GM20431 (cell line): Measurements from ENCODE around the gene RDH12.

Experiments
- in situ Hi-C: fragments of 300-500 bp; cut with MseI, MboI; formaldehyde crosslinking; loops from one replicate; pipeline ENCODE4 v1.15.0; 2020; ENCODE audit warnings: low sequenced_read_pairs; ENCODE audit not compliant: unreplicated experiment

The RDH12 gene

DNA sequence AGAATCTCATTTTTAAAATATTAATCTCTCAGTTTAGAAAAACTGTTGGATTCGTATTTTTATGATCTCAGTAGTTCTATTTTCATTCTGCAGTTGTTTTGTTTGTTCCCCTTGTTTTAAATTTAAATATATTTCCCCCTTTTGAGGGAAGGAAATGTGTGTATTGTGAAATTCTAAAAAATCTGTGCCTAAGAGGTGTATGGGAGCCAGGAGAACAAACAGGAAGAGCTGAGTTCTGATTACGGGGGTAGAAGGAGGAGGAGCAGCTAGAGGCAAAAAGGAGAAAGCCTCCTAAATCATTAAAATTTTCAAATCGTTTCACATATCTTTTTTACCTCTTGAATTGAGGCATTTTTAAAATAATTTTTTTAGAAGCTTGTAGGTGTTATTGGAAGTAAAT, 2.3 kb downstream of the RDH12 start:
- in situ Hi-C loops, result loop anchor here (25.0 kb wide), 1 partner anchor 292 kb away; the partner anchor contains the start of gene PLEK2

DNA sequence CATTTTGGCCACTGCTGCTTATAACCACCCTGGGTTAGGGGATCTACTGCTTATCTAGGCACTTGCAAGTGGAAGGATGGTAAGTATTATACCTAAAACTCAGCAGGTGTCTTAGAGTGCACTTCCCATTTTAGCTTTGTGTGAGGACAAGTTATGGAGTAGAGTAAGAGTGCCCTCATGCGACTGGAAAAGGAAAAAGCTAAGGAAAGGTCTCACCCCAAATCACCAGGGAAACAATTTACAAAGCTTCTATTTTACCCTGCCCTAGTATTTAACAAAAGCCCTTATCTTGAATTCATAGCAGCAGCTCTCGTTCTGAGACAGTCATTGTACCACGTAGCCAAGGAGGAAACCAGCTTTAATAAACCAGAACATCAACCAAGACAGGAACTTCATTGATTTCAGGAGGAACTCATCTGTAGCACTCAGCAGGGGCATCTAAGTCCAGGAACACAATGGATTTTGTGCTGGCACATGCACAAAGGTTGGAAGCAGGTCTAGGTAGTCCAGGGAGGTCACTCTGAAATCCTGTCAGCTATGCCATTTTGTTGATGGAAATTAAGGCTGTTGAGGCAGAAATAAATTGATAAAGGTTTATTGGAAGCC, 2.9 kb downstream of the RDH12 start:
- in situ Hi-C loops, result loop anchor here (25.0 kb wide), 1 partner anchor 292 kb away; the partner anchor contains the start of gene PLEK2

DNA sequence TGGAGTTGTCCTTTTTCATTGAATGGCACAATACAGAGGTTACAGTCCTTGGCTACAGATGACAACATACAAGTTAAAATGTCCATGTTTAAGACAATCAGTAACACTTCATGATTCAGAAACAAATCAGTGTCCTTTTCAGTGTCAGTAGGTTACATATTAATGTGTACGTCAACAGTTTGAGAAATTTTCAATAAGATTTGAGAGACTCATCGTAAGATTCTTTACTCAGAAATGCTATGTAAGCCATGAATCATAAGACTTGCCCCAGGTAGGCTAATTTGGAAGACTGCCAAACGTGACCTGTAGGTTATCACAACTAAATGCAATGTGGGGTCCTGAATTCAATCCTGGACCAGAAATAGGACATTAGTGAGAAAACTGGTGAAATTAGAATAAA, 3.5 kb downstream of the RDH12 start:
- in situ Hi-C loops, result loop anchor here (25.0 kb wide), 1 partner anchor 293 kb away; the partner anchor contains the start of gene PLEK2

DNA sequence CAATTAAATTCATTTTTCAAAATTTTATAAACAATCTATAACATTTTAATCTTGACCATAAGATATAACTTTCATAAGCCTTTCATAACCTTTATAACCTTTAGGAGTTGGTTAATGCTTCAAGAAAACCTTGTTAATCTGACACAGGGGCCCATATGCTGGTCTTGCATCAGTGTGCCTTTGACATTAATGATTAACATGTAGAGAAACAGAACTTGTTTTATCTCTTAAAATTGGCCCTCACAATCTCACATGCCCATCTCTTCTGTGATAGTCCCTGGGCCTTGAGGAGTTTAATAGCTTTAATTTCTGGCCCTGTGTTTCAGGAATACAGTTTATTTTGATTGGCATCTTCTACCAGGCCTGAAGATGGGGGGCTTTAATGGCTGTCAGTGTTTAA, 7.7 kb downstream of the RDH12 start:
- in situ Hi-C loops, result loop anchor here (25.0 kb wide), 1 partner anchor 297 kb away; the partner anchor contains the start of gene PLEK2

DNA sequence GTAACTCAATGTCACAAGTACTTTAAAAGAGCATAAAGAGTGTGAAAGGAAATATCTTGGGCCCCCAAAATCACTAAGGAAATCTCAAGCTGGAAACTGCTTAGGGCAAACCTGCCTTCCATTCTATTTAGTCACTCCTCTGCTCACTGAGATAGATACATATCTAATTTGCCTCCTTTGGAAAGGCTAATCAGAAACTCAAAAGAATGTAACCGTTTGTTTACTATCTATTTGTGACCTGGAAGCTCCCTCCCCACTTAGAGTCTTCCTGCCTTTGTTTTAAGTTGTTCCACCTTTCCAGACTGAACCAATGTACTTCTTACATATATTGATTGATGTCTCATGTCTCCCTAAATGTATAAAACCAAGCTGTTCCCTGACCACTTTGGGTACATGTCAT, 8.1 kb downstream of the RDH12 start:
- in situ Hi-C loops, result loop anchor here (25.0 kb wide), 1 partner anchor 297 kb away; the partner anchor contains the start of gene PLEK2

DNA sequence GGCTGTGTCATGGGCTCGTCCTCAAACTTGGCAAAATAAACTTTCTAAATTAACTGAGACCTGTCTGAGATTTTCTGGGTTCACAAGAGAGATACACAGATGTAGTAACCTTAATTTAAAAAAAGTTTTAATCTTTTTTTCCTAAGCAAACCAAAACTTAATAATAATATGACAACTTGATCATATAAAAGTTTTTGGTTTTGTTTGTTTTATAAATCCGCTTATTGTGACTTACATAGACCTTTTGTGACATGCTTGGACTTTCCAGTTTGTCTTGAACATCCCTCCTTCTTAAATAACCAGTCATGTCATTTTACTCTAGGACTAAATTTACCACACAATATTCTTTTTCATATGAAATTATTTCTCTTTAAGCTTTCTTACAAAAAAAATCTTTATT, 8.5 kb downstream of the RDH12 start:
- in situ Hi-C loops, result loop anchor here (25.0 kb wide), 1 partner anchor 298 kb away; the partner anchor contains the start of gene PLEK2

DNA sequence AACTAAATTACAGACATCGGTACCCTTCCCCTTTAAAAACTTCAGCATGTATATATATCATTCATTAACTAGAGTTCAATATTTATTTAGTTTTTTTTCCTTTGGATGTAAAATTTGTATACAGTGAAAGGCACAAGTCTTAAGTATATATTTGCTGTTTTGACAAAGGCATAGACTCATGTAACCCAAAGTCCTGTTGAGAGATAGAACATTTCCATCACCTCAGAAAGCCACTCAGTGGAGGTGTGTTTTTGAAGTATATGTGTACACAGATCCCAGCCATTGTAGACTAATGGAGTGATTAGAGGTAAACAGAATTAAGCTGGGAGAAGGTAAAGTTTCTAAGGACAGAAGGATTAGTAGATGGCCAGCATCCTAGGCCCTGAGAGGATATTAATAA, 15.4 kb downstream of the RDH12 start:
- in situ Hi-C loops, result loop anchor here (25.0 kb wide), 1 partner anchor 305 kb away; the partner anchor contains the start of gene PLEK2

DNA sequence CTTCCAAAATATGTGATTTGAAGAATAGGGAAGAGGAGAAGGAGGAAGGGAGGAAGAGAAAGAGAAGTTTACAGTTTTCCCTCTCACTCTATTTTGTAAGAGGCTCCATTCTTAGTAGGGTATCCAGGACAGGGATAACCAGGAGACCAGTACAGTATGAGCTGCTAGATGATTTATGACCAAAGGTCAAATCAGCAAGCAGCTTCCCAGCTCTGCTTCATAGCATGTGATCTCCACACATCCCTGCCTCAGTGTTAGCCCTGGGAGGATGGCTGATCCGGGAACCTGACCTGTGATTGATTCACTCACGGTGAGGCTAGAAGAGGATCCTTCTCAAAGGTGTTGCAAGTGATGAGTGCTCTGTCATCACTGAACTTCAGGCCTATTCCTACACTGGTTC, 16.6 kb downstream of the RDH12 start:
- in situ Hi-C loops, result loop anchor here (25.0 kb wide), 1 partner anchor 306 kb away; the partner anchor contains the start of gene PLEK2

DNA sequence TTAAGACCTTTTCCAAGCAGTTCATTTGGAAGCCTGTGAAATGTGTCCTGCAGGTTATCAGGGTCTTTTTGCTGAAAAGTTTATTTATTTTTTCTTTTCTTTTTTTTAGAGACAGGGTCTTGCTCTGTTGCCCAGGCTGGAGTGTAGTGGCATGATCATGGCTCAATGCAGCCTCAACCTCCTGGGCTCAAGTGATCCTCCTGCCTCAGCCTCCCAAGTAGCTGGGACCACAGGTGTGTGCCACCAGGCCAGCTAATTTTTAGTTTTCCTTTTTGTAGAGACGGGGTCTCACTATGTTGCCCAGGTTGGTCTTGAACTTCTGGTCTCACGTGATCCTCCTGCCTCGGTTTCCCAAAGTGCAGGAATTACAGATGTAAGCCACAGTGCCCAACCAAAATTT, 17.7 kb downstream of the RDH12 start:
- in situ Hi-C loops, result loop anchor here (25.0 kb wide), 1 partner anchor 307 kb away; the partner anchor contains the start of gene PLEK2

DNA sequence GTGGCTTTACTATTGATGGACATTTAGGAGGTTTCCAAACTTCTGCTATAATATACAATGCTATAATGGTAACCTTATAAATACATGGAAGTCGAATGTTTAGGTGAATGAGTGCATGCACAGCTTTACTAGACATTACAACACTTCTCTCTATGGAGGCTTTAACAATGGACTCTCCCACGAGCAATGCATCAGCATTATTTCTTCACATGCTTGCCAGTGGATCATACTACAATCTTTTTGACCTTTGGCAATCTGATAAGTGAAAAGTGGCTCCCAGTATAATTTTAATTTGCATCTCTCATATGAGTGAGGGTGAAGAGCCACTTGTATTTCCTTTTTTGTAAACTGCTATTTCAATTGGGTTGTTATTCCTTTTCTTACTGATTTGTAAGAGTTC, 18.2 kb downstream of the RDH12 start:
- in situ Hi-C loops, result loop anchor here (25.0 kb wide), 1 partner anchor 308 kb away; the partner anchor contains the start of gene PLEK2

DNA sequence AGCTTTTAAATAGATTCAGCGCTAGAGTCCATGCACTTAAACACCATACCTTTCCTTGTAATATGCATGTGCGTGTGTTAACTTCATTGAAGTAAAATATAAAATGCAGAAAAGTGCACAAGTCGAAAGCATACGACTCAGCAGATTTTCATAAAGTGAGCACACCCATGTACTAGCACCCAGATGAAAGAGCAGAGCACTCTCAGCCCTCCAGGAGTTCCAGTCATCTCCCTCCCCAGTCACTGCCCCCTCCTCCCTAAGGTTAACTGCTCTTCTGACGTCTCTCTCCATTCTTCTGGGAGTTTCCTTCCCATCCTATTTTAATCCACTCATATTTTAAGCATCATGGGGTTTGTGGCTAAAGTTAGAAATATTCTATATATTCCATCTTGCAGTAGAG, 20.2 kb downstream of the RDH12 start:
- in situ Hi-C loops, result loop anchor here (25.0 kb wide), 1 partner anchor 310 kb away; the partner anchor contains the start of gene PLEK2

DNA sequence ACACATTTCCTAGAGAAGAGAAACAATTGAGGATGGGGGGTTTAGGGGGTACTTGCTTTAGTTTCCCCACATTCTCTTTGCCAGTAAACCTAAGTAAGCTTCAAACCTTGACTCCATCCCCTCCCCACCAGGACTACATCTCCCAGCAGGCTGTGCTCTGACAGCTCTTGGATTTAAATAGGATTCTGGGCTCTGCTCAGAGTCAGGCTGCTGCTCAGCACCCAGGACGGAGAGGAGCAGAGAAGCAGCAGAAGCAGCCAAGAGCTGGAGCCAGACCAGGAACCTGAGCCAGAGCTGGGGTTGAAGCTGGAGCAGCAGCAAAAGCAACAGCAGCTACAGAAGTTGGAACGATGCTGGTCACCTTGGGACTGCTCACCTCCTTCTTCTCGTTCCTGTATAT, 20.6 kb downstream of the RDH12 start:
- in situ Hi-C loops, result loop anchor here (25.0 kb wide), 1 partner anchor 310 kb away; the partner anchor contains the start of gene PLEK2

DNA sequence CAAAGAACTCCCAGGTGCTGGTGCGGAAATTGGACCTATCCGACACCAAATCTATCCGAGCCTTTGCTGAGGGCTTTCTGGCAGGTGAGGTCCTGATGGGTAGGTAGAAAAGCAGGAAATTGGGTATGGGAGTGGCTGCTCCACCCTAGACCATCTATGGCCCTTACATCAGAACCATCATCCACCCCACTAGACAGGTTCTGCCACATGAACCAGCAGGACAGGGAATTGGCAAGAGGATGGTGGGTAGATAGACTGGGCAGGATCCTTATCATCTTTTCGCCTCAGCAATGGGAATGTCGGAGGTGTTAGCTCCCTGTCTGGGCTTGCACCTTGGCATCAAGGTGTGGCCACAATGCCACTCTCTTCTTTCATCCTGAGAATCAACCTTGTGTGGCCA, 23.5 kb downstream of the RDH12 start:
- in situ Hi-C loops, result no loop called here

DNA sequence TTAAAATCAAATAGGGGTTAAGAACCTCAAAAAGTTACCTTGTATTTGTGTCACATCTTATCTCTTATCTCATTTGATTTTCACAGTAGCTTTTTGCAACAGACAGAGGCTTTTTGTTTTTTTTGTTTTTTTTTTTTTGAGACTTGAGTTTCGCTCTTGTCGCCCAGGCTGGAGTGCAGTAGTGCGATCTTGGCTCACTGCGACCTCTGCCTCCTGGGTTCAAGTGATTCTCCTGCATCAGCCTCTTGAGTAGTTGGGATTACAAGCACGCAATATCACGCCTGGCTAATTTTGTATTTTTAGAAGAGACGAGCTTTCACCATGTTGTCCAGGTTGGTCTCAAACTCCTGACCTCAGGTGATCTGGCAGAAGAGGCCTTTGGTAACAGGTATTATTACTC, 25.7 kb downstream of the RDH12 start:
- in situ Hi-C loops, result no loop called here

DNA sequence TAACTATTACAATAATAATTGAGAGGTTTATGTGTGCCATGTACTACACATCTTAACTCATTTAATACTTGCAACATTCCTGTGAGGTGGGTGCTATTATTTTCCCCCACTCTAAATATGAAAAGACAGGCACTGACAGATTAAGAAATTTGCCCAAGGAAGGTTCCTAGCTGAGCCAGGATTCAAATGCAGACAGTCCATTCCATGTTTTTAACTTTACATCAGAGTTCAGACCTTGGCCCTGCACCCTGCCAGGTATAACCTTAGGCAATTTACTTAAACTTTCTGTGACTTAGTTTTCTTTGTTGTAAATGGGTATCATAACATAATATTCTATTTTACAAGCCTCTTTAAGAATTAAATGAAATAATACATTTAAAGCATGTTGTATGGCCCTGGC, 26.6 kb downstream of the RDH12 start:
- in situ Hi-C loops, result no loop called here

DNA sequence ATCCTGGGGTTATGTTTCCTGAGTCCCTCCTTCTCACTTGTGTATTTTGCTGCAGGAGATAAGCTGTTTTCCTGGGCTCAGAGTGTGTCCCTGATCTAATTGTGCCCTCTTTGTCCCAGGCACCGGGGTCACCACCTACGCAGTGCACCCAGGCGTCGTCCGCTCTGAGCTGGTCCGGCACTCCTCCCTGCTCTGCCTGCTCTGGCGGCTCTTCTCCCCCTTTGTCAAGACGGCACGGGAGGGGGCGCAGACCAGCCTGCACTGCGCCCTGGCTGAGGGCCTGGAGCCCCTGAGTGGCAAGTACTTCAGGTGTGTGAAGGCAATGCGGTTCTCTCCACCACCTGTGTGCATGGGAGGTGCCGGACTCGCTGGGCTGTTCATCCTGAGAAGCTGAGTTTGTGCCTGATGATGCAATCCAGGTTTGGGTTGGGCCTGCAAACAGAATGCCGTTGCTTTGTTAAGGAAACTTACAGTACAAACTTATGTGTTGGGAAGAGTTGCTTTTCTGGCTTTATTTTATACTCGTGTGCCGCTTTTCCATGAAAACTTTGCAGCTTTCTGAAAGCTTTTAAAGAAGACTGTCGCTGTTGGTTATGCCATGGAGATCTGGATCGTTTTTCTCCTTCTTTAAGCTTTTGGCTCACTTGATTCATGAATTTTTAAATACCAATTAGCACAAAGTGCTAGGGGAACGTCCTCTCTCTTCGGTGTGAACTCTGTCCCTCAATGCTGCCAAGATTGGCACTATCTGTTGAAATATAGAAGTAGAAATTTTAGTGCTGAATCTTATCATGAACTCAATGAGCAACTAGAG, 27.6 kb downstream of the RDH12 start:
- in situ Hi-C loops, result no loop called here

DNA sequence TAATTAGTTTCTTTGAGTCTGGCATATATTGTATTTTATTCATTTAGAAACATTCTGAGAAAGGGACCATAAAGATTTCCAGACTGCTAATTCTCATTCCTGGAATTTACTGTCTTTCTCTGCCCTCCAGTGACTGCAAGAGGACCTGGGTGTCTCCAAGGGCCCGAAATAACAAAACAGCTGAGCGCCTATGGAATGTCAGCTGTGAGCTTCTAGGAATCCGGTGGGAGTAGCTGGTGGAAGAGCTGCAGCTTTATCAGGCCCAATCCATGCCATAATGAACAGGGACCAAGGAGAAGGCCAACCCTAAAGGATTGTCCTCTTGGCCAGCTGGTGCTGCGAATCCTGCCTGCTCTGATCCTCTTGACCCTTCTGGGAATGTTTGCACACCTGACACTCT, 31.9 kb downstream of the RDH12 start:
- in situ Hi-C loops, result no loop called here

DNA sequence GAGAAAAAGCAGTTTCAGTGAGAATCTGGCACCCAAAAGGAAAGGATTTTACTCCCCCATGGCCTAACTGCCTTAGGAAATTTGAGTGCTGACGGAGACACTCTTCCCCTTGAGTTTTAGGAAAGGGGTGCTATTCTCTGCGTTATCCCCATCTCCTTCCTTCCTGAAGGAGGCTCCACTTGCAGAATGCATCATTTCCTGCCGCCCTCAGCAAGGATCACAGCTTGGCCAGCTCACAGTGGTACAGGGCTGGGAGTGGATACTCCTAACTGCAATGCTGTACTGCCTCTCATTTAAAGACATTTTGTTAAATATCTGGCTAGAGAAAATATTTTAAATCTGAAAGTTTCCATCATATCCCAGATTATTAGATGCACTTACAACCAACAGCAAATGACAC, 33.0 kb downstream of the RDH12 start:
- in situ Hi-C loops, result no loop called here

DNA sequence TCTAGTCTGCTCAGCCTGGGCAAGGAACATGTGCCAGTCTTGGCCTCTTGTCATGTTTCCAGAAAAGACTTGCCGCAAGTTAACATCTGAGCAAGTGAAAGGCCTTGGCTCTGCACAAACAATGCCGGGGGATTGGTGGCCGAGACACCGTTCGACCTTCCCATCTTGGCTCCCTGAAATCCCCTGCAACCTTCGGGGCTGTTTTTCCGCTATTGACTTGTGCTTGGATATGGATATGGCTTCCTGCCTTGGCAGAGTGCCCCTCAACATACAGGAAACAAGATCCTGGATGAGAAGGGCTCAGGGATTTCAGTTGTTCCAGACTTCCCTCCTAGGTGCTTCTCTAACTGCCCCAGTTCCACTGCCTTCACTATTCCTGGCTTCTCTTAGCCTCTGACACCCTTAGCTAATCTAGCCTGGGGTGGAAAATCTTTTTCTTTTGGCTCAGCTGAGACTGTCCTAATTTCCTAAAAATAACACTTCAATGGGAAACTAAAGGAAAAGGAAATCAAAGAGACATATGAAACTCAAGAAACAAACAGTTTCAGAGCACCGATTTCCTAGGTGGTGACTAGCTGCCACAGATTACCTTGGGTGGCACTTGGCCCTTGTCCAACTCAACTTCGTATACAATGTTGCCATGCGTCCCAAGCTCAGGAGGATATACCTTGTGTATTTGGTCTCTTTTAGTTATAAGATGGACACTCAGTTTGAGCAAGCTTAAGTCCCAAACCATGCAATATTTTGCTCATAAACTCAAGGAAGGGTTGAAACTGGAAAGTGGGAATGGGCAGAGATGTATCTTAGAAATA, 33.9 kb downstream of the RDH12 start:
- in situ Hi-C loops, result no loop called here

DNA sequence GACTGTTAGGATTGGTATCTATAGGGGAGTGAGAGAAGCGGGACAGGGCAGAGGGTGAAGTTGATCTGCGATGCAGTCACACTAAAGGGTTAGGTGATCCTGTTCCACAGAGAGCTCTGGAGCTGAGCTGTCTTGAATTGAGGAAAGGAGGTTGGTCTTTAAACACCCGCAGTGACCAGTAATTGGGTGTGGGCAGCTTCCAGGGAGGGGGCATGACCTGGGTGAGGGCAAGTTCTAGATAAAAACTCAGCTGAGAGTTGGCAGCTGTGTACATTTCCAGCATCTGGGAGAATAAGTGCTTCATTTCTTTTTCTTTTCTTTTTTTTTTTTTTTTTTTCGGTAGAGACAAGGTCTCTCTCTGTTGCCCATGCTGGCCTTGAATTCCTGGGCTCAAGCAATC, 35.1 kb downstream of the RDH12 start:
- in situ Hi-C loops, result no loop called here
